GM08714 (cell line): ENCODE measurements around the gene DNLZ.

Experiments used
- H3K4me3 ChIP-seq: fragments of 200-500 bp; sonication (Bioruptor generic); 2 replicates; pipeline ENCODE4 v1.5.1; 2014; ENCODE audit warnings: mild to moderate bottlenecking, low read length, inconsistent platforms
- ZNF274 ChIP-seq: IDR thresholded peaks from 2 replicates; pipeline ENCODE4 v1.6.1; 2012; ENCODE audit warnings: mild to moderate bottlenecking, low read depth, low read length

The DNLZ gene

GRCh38 chr9:136342181-136343120, 21.1 kb downstream of the DNLZ start:
- no peak for TF ChIP-seq ZNF274

GRCh38 chr9:136341769-136342168, 21.8 kb downstream of the DNLZ start:
- no peak for TF ChIP-seq ZNF274
- no peak overlapping the region for H3K4me3 ChIP-seq

More at GRCh38 chr9:136342181-136343120, 21.1 kb downstream of the DNLZ start:
- H3K4me3 ChIP-seq = no peak overlapping the region

- no peak for TF ChIP-seq ZNF274
- no peak overlapping the region for H3K4me3 ChIP-seq
Observed at GRCh38 chr9:136341042-136341655, 22.4 kb downstream of the DNLZ start.

- H3K4me3 ChIP-seq = no peak overlapping the region
- no peak for TF ChIP-seq ZNF274
Observed at GRCh38 chr9:136340356-136341041, 23.0 kb downstream of the DNLZ start.

GRCh38 chr9:136339958-136340310, 23.6 kb downstream of the DNLZ start:
- TF ChIP-seq ZNF274 = no peak

GRCh38 chr9:136339173-136339957, 24.2 kb downstream of the DNLZ start:
- no peak for TF ChIP-seq ZNF274
- no peak overlapping the region for H3K4me3 ChIP-seq

More at GRCh38 chr9:136339958-136340310, 23.6 kb downstream of the DNLZ start:
- no peak overlapping the region for H3K4me3 ChIP-seq

- TF ChIP-seq ZNF274 = no peak
- no peak overlapping the region for H3K4me3 ChIP-seq
Observed at GRCh38 chr9:136338511-136338910, 25.0 kb downstream of the DNLZ start.

GRCh38 chr9:136337416-136338395, 25.8 kb downstream of the DNLZ start:
- H3K4me3 ChIP-seq = no peak overlapping the region
- TF ChIP-seq ZNF274 = no peak

GRCh38 chr9:136336881-136337280, 26.7 kb downstream of the DNLZ start:
- no peak overlapping the region for H3K4me3 ChIP-seq
- TF ChIP-seq ZNF274 = no peak

GRCh38 chr9:136336156-136336870, 27.2 kb downstream of the DNLZ start:
- no peak for TF ChIP-seq ZNF274
- H3K4me3 ChIP-seq = no peak overlapping the region

- no peak overlapping the region for H3K4me3 ChIP-seq
- TF ChIP-seq ZNF274 = no peak
Observed at GRCh38 chr9:136335296-136336155, 28.0 kb downstream of the DNLZ start.
